Stimulated activated CD4-positive, alpha-beta T cell treated with anti-CD3 and anti-CD28 coated beads, Interleukin-2, amount 100 ng/mL, for 48 hours (primary cell): ENCODE measurements around the gene TMIGD3.
A peak's percentile ranks its signal among the peaks of the same experiment; 100 is the strongest.

Experiments
- DNase-seq, 2 donors: peaks; one replicate each; pipeline ENCODE4 v3.0.0-alpha.2; 2020

The TMIGD3 gene

GRCh38 chr1:111507411-111508201 lies 4.2 kb upstream of the TMIGD3 start:
- peak; percentile 44 to 49 for DNase-seq

GRCh38 chr1:111506561-111506960 lies 3.1 kb upstream of the TMIGD3 start:
- DNase-seq, result no peak

- DNase-seq, result no peak
These were observed 2.2 kb upstream of the TMIGD3 start for GRCh38 chr1:111505641-111506119.

GRCh38 chr1:111504097-111504496 lies 664 bp upstream of the TMIGD3 start:
- no peak for DNase-seq

- no peak for DNase-seq
These were observed 1.8 kb downstream of the TMIGD3 start for GRCh38 chr1:111501645-111502044.

GRCh38 chr1:111499026-111499785 lies 4.2 kb downstream of the TMIGD3 start:
- no peak for DNase-seq

- no peak for DNase-seq
These were observed 5.8 kb downstream of the TMIGD3 start for GRCh38 chr1:111497592-111497991.

- no peak for DNase-seq
These were observed 7.0 kb downstream of the TMIGD3 start for GRCh38 chr1:111496398-111496797.

- DNase-seq, result no peak
These were observed 12.4 kb downstream of the TMIGD3 start for GRCh38 chr1:111491070-111491469.

GRCh38 chr1:111490220-111490619 lies 13.2 kb downstream of the TMIGD3 start:
- no peak for DNase-seq

GRCh38 chr1:111489604-111490003 lies 13.8 kb downstream of the TMIGD3 start:
- no peak for DNase-seq

- no peak for DNase-seq
These were observed 14.8 kb downstream of the TMIGD3 start for GRCh38 chr1:111488669-111489068.

GRCh38 chr1:111487133-111487532 lies 16.3 kb downstream of the TMIGD3 start:
- DNase-seq, result no peak

GRCh38 chr1:111486431-111486830 lies 17.0 kb downstream of the TMIGD3 start:
- no peak for DNase-seq

- DNase-seq, result no peak
These were observed 18.9 kb downstream of the TMIGD3 start for GRCh38 chr1:111484391-111485026.

- no peak for DNase-seq
These were observed 19.6 kb downstream of the TMIGD3 start for GRCh38 chr1:111483876-111484275.

- no peak for DNase-seq
These were observed 20.3 kb downstream of the TMIGD3 start for GRCh38 chr1:111483166-111483565.

- DNase-seq, result peak; percentile 48 to 49
These were observed 21.8 kb downstream of the TMIGD3 start for GRCh38 chr1:111481387-111482221.

- no peak for DNase-seq
These were observed 22.8 kb downstream of the TMIGD3 start for GRCh38 chr1:111480674-111481073.

GRCh38 chr1:111476761-111477309 lies 26.6 kb downstream of the TMIGD3 start:
- DNase-seq, result peak in 1 of 2 donors; percentile 21

- no peak for DNase-seq
These were observed 27.2 kb downstream of the TMIGD3 start for GRCh38 chr1:111476214-111476613.

GRCh38 chr1:111475701-111476100 lies 27.7 kb downstream of the TMIGD3 start:
- peak in 1 of 2 donors; percentile 29 for DNase-seq
